CD14-positive monocyte (primary cell): ENCODE results near the gene BUD31. TPM values are rescaled to one million over a fixed set of nuclear protein-coding genes. Genes with fewer than 3 reads are reported as not detected.

ENCODE experiments used
- DNase-seq, 3 donors: peaks; one replicate each; pipeline ENCODE4 v3.0.0-alpha.2; 2011 to 2022
- H2AFZ ChIP-seq: 2 replicates; pipeline ENCODE4 v1.6.0; 2012; ENCODE audit warnings: mild to moderate bottlenecking, low read depth, low read length, inconsistent platforms; ENCODE audit not compliant: insufficient read depth, poor library complexity, severe bottlenecking
- H3K27ac ChIP-seq, 2 donors: 1 replicate in 1 of 2; 2 replicates in 1 of 2; pipeline ENCODE4 v1.5.1; 2012 to 2013; ENCODE audit warnings: low read length in 2 of 2, control low read depth in 1 of 2, inconsistent platforms in 1 of 2, low read depth in 1 of 2, mild to moderate bottlenecking in 1 of 2
- H3K27me3 ChIP-seq, 2 donors: one replicate each; pipeline versions ENCODE4 v1.6.0 to v1.6.1; 2011 to 2013; ENCODE audit warnings: low read length in 2 of 2; ENCODE audit not compliant: control insufficient read depth in 2 of 2, insufficient read depth in 2 of 2
- H3K36me3 ChIP-seq, 2 donors: replicated peaks in 1 of 2; 1 replicate in 1 of 2; 2 replicates in 1 of 2; pipeline versions ENCODE4 v1.5.1 to v1.6.1; 2012 to 2013; ENCODE audit warnings: low read length in 2 of 2, control low read depth in 1 of 2, inconsistent platforms in 1 of 2, mild to moderate bottlenecking in 1 of 2; ENCODE audit not compliant: insufficient read depth in 2 of 2, control insufficient read depth in 1 of 2
- H3K4me1 ChIP-seq, 2 donors: 1 replicate in 1 of 2; 2 replicates in 1 of 2; pipeline versions ENCODE4 v1.5.1 to v1.6.1; 2012 to 2013; ENCODE audit warnings: low read length in 2 of 2, control low read depth in 1 of 2, inconsistent platforms in 1 of 2, mild to moderate bottlenecking in 1 of 2, moderate library complexity in 1 of 2; ENCODE audit not compliant: insufficient read depth in 2 of 2, control insufficient read depth in 1 of 2
- H3K4me2 ChIP-seq: replicated peaks from 2 replicates; pipeline ENCODE3; 2012; ENCODE audit warnings: low read length, moderate library complexity, mild to moderate bottlenecking; ENCODE audit not compliant: poor library complexity, severe bottlenecking; ENCODE audit errors: extremely low read depth
- H3K4me3 ChIP-seq, 3 experiments: fragments of 200-600 bp in 1 of 3; sonication (generic) in 1 of 3; replicated peaks in 1 of 3; 1 replicate in 2 of 3; 2 replicates in 1 of 3; pipeline ENCODE4 v1.5.1; 2011 to 2013; ENCODE audit warnings: low read length in 3 of 3, mild to moderate bottlenecking in 3 of 3, control low read depth in 2 of 3, low read depth in 2 of 3, inconsistent platforms in 1 of 3, moderate library complexity in 1 of 3
- H3K79me2 ChIP-seq: 2 replicates; pipeline ENCODE4 v1.6.0; 2012; ENCODE audit warnings: mild to moderate bottlenecking, control low read depth, inconsistent platforms, low read length, moderate library complexity; ENCODE audit not compliant: insufficient read depth
- H3K9ac ChIP-seq: 2 replicates; pipeline ENCODE4 v1.6.0; 2017; ENCODE audit warnings: low read length, mild to moderate bottlenecking; ENCODE audit not compliant: insufficient read depth, poor library complexity, severe bottlenecking
- H3K9me3 ChIP-seq, 2 donors: replicated peaks in 1 of 2; 1 replicate in 1 of 2; 2 replicates in 1 of 2; pipeline versions ENCODE4 v1.5.1 to v1.6.1; 2012 to 2013; ENCODE audit warnings: low read length in 2 of 2, control low read depth in 1 of 2; ENCODE audit not compliant: control insufficient read depth in 1 of 2, insufficient read depth in 1 of 2
- H4K20me1 ChIP-seq: 2 replicates; pipeline ENCODE4 v1.6.0; 2012; ENCODE audit warnings: mild to moderate bottlenecking, low read length, control low read depth, moderate library complexity; ENCODE audit not compliant: insufficient read depth
- H3K27ac Mint-ChIP-seq, 7 donors: one replicate each; pipeline ENCODE4 v1.8.0; 2020; ENCODE audit warnings: mild to moderate bottlenecking in 7 of 7, mixed read lengths in 7 of 7, moderate library complexity in 6 of 7, inconsistent platforms in 2 of 7
- H3K27me3 Mint-ChIP-seq, 3 donors: one replicate each; pipeline ENCODE4 v1.8.0; 2021 to 2022; ENCODE audit warnings: low read depth in 3 of 3, mild to moderate bottlenecking in 3 of 3, mixed read lengths in 3 of 3, moderate library complexity in 3 of 3, inconsistent platforms in 1 of 3
- H3K36me3 Mint-ChIP-seq, 2 donors: one replicate each; pipeline ENCODE4 v1.8.0; 2020; ENCODE audit warnings: mixed read lengths in 2 of 2, inconsistent platforms in 1 of 2, mild to moderate bottlenecking in 1 of 2
- H3K4me1 Mint-ChIP-seq: one replicate; pipeline ENCODE4 v1.8.0; 2020; ENCODE audit warnings: mild to moderate bottlenecking, mixed read lengths
- H3K4me3 Mint-ChIP-seq, 2 donors: one replicate each; pipeline ENCODE4 v1.8.0; 2020; ENCODE audit warnings: mild to moderate bottlenecking in 2 of 2, mixed read lengths in 2 of 2, moderate library complexity in 1 of 2
- H3K9me3 Mint-ChIP-seq, 7 donors: one replicate each; pipeline ENCODE4 v1.8.0; 2020 to 2022; ENCODE audit warnings: mixed read lengths in 7 of 7, mild to moderate bottlenecking in 6 of 7, moderate library complexity in 6 of 7, inconsistent platforms in 2 of 7
- WGBS: methylation state at CpG from one replicate; pipeline ENCODE4 v1.1.5; 2013; ENCODE audit warnings: missing lambda C conversion rate; ENCODE audit not compliant: insufficient coverage; 5-methylcytosine and 5-hydroxymethylcytosine counted together
- intact Hi-C, 2 donors: fragments of 100-400 bp; cut with micrococcal nuclease; formaldehyde crosslinking; loops; one replicate each; pipeline versions ENCODE4 v1.15.0 to v1.15.1; 2023
- polyA plus RNA-seq, 3 donors: library from polyadenylated mRNA; depleted of rRNA in 1 of 3; unstranded in 2 of 3; stranded (reverse) in 1 of 3; fragments of 300-500 nt in 2 of 3; fragments of >200 nt in 1 of 3; fragmentation: Illumina TruSeq in 2 of 3; gene quantifications; 1 replicate in 2 of 3; 2 replicates in 1 of 3; pipeline ENCODE4 v1.2.3, GENCODE V29; 2012 to 2021
- TF ChIP-seq, protein P1 (sequence below): fragments of 200-600 bp; IDR thresholded peaks from one replicate; pipeline ENCODE4 v1.8.0; 2022; ENCODE audit warnings: antibody characterized with exemption, mild to moderate bottlenecking

BUD31 gene
- polyA plus RNA-seq, 3 donors, result 34.3 to 256 (median 241) TPM

DNA sequence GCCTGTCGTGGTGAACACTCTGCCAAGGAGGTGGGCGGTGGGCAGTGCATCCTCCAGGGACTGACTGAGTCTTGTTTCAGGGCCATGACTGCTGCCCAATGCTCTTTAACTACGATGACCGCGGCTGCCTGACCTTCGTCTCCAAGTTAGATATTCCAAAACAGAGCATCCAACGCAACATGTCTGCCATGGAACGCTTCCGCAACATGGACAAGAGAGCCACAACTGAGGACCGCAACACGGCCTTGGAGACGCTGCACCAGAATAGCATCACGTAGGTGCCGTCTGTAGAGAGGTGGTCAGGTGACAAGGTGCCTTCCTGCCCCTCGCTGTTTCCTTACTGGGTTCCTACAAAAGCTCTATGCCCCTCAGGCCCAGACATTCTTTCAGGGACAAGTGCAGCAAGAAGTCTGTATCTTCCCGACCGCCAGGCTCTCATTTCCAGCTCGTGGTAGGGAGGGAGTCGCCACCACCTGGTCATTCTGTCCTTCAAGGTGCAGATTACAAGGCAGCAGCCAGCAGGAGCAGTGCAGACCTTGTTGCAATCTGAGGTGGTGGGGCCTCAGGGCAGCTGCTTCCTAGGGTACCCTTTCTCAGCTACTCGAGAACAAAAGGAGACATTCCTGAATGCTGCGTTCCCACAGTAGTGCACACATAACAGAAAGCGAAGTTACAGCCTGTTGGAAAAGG, 49.2 kb upstream of the BUD31 start:
- Mint-ChIP-seq H3K27me3 (no peaks in the 10 kb centered on the region), H3K36me3 (peaks cover 68 to 98% of the 10 kb centered on the region in 2 donors), H3K27ac (peak overlapping the region in 2 of 7 donors; percentile 1 to 61), H3K4me1 (no peaks in the 10 kb centered on the region), H3K9me3 (no peaks in the 10 kb centered on the region), H3K4me3 (no peak overlapping the region)
- TF ChIP-seq, protein P1, sequence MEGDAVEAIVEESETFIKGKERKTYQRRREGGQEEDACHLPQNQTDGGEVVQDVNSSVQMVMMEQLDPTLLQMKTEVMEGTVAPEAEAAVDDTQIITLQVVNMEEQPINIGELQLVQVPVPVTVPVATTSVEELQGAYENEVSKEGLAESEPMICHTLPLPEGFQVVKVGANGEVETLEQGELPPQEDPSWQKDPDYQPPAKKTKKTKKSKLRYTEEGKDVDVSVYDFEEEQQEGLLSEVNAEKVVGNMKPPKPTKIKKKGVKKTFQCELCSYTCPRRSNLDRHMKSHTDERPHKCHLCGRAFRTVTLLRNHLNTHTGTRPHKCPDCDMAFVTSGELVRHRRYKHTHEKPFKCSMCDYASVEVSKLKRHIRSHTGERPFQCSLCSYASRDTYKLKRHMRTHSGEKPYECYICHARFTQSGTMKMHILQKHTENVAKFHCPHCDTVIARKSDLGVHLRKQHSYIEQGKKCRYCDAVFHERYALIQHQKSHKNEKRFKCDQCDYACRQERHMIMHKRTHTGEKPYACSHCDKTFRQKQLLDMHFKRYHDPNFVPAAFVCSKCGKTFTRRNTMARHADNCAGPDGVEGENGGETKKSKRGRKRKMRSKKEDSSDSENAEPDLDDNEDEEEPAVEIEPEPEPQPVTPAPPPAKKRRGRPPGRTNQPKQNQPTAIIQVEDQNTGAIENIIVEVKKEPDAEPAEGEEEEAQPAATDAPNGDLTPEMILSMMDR, result no peak
- 94% methylated on average over 19 of the region's 22 CpGs for WGBS
- no peaks in the 10 kb centered on the region for H3K27me3 ChIP-seq
- no peak overlapping the region for H2AFZ ChIP-seq
- no peak overlapping the region for H3K4me3 ChIP-seq
- H4K20me1 ChIP-seq, result peaks cover 44% of the 10 kb centered on the region
- no peaks in the 10 kb centered on the region for H3K9me3 ChIP-seq
- H3K79me2 ChIP-seq, result peaks cover under 1% of the 10 kb centered on the region
- no peak overlapping the region for H3K27ac ChIP-seq
- intact Hi-C loops, result no loop called here
- H3K36me3 ChIP-seq, result peaks cover 84 to 93% of the 10 kb centered on the region in 2 donors
- no peak for DNase-seq
- H3K9ac ChIP-seq, result no peak overlapping the region
- H3K4me1 ChIP-seq, result no peaks in the 10 kb centered on the region
- H3K4me2 ChIP-seq, result no peak overlapping the region

- peaks cover 59% of the 10 kb centered on the region for H4K20me1 ChIP-seq
- H3K4me3 Mint-ChIP-seq, result no peak overlapping the region
- DNase-seq, result no peak
- H3K27me3 ChIP-seq, result no peaks in the 10 kb centered on the region
- H2AFZ ChIP-seq, result no peak overlapping the region
- no peaks in the 10 kb centered on the region for H3K9me3 Mint-ChIP-seq
- no peak overlapping the region for H3K27ac ChIP-seq
- H3K27ac Mint-ChIP-seq, result peak overlapping the region in 3 of 7 donors; percentile 14 to 46 (median 20)
- no peaks in the 10 kb centered on the region for H3K4me1 ChIP-seq
- 100% methylated on average over 1 of the region's 3 CpGs for WGBS
- H3K4me1 Mint-ChIP-seq, result no peaks in the 10 kb centered on the region
- H3K4me2 ChIP-seq, result no peak overlapping the region
- no peak overlapping the region for H3K4me3 ChIP-seq
- TF ChIP-seq, protein P1, result no peak
- H3K36me3 ChIP-seq, result peaks cover 86 to 93% of the 10 kb centered on the region in 2 donors
- H3K27me3 Mint-ChIP-seq, result no peaks in the 10 kb centered on the region
- intact Hi-C loops, result no loop called here
- peaks cover 6% of the 10 kb centered on the region for H3K79me2 ChIP-seq
- no peak overlapping the region for H3K9ac ChIP-seq
- peaks cover 74 to 96% of the 10 kb centered on the region in 2 donors for H3K36me3 Mint-ChIP-seq
- H3K9me3 ChIP-seq, result no peaks in the 10 kb centered on the region
These were observed 46.0 kb upstream of the BUD31 start for GRCh38 chr7:99362801-99363200.
